ENCODE measurements around the gene SLC35F5. TPM values are rescaled to one million over a fixed set of nuclear protein-coding genes. Genes with fewer than 3 reads are reported as not detected.
"Not testable (repeated sequence)": the region's sequence is repeated elsewhere in the genome, so short reads cannot be mapped to it uniquely, and the experiment has no call there.

The SLC35F5 gene
- polyA plus RNA-seq, 2 donors, result 19.8 to 31.3 TPM

GRCh38 chr2:113716291-113716690, 40.2 kb downstream of the SLC35F5 start:
- H3K27ac ChIP-seq (ENCODE audit: low read depth in 2 of 2, low read length in 1 of 2), result no peak overlapping the region
- H3K9me3 ChIP-seq (ENCODE audit: control insufficient read depth in 2 of 2, insufficient read depth in 1 of 2, low read depth in 1 of 2, low read length in 1 of 2), result no peaks in the 10 kb centered on the region
- peaks cover 0 to 4% of the 10 kb centered on the region in 2 donors for H3K36me3 ChIP-seq (ENCODE audit: control insufficient read depth in 2 of 2, insufficient read depth in 2 of 2, low read length in 1 of 2)
- 80 to 84% methylated on average over 3 of the region's 3 CpGs for WGBS, 2 donors
- no peaks in the 10 kb centered on the region for H3K27me3 ChIP-seq (ENCODE audit: control insufficient read depth in 1 of 2, insufficient read depth in 2 of 2, low read length in 2 of 2)
- no peak overlapping the region for H3K4me3 ChIP-seq (ENCODE audit: low read depth in 1 of 2, low read length in 2 of 2)
- no peaks in the 10 kb centered on the region for H3K4me1 ChIP-seq (ENCODE audit: control insufficient read depth in 2 of 2, insufficient read depth in 2 of 2, low read length in 1 of 2)

GRCh38 chr2:113712941-113713340, 43.5 kb downstream of the SLC35F5 start:
- no peak overlapping the region for H3K4me3 ChIP-seq (ENCODE audit: low read depth in 1 of 2, low read length in 2 of 2)
- peaks cover 0 to 4% of the 10 kb centered on the region in 2 donors for H3K36me3 ChIP-seq (ENCODE audit: control insufficient read depth in 2 of 2, insufficient read depth in 2 of 2, low read length in 1 of 2)
- 97 to 98% methylated on average over 2 of the region's 2 CpGs for WGBS, 2 donors
- H3K9me3 ChIP-seq (ENCODE audit: control insufficient read depth in 2 of 2, insufficient read depth in 1 of 2, low read depth in 1 of 2, low read length in 1 of 2), result no peaks in the 10 kb centered on the region
- H3K27me3 ChIP-seq (ENCODE audit: control insufficient read depth in 1 of 2, insufficient read depth in 2 of 2, low read length in 2 of 2), result no peaks in the 10 kb centered on the region
- no peak overlapping the region for H3K27ac ChIP-seq (ENCODE audit: low read depth in 2 of 2, low read length in 1 of 2)
- no peaks in the 10 kb centered on the region for H3K4me1 ChIP-seq (ENCODE audit: control insufficient read depth in 2 of 2, insufficient read depth in 2 of 2, low read length in 1 of 2)

- H3K27me3 ChIP-seq (ENCODE audit: control insufficient read depth in 1 of 2, insufficient read depth in 2 of 2, low read length in 2 of 2), result no peaks in the 10 kb centered on the region
- no peaks in the 10 kb centered on the region for H3K9me3 ChIP-seq (ENCODE audit: control insufficient read depth in 2 of 2, insufficient read depth in 1 of 2, low read depth in 1 of 2, low read length in 1 of 2)
- no peak overlapping the region for H3K27ac ChIP-seq (ENCODE audit: low read depth in 2 of 2, low read length in 1 of 2)
- H3K36me3 ChIP-seq (ENCODE audit: control insufficient read depth in 2 of 2, insufficient read depth in 2 of 2, low read length in 1 of 2), result peaks cover 0 to 4% of the 10 kb centered on the region in 2 donors
- no peaks in the 10 kb centered on the region for H3K4me1 ChIP-seq (ENCODE audit: control insufficient read depth in 2 of 2, insufficient read depth in 2 of 2, low read length in 1 of 2)
- no peak overlapping the region for H3K4me3 ChIP-seq (ENCODE audit: low read depth in 1 of 2, low read length in 2 of 2)
- WGBS, 2 donors, result 64 to 68% methylated on average over 1 of the region's 1 CpG
Observed at GRCh38 chr2:113711851-113712250, 44.6 kb downstream of the SLC35F5 start.

- H3K36me3 ChIP-seq (ENCODE audit: control insufficient read depth in 2 of 2, insufficient read depth in 2 of 2, low read length in 1 of 2), result peaks cover 2 to 4% of the 10 kb centered on the region in 2 donors
- WGBS, 2 donors, result 76 to 84% methylated on average over 3 of the region's 3 CpGs
- H3K4me3 ChIP-seq (ENCODE audit: low read depth in 1 of 2, low read length in 2 of 2), result no peak overlapping the region
- no peaks in the 10 kb centered on the region for H3K9me3 ChIP-seq (ENCODE audit: control insufficient read depth in 2 of 2, insufficient read depth in 1 of 2, low read depth in 1 of 2, low read length in 1 of 2)
- H3K4me1 ChIP-seq (ENCODE audit: control insufficient read depth in 2 of 2, insufficient read depth in 2 of 2, low read length in 1 of 2), result no peaks in the 10 kb centered on the region
- no peaks in the 10 kb centered on the region for H3K27me3 ChIP-seq (ENCODE audit: control insufficient read depth in 1 of 2, insufficient read depth in 2 of 2, low read length in 2 of 2)
- H3K27ac ChIP-seq (ENCODE audit: low read depth in 2 of 2, low read length in 1 of 2), result no peak overlapping the region
Observed at GRCh38 chr2:113709022-113709421, 47.4 kb downstream of the SLC35F5 start.

GRCh38 chr2:113707106-113707505, 49.3 kb downstream of the SLC35F5 start:
- no peaks in the 10 kb centered on the region for H3K4me1 ChIP-seq (ENCODE audit: control insufficient read depth in 2 of 2, insufficient read depth in 2 of 2, low read length in 1 of 2)
- 72 to 95% methylated on average over 1 of the region's 1 CpG for WGBS, 2 donors
- H3K36me3 ChIP-seq (ENCODE audit: control insufficient read depth in 2 of 2, insufficient read depth in 2 of 2, low read length in 1 of 2), result peaks cover 0 to 2% of the 10 kb centered on the region in 2 donors
- no peak overlapping the region for H3K27ac ChIP-seq (ENCODE audit: low read depth in 2 of 2, low read length in 1 of 2)
- H3K27me3 ChIP-seq (ENCODE audit: control insufficient read depth in 1 of 2, insufficient read depth in 2 of 2, low read length in 2 of 2), result no peaks in the 10 kb centered on the region
- H3K9me3 ChIP-seq (ENCODE audit: control insufficient read depth in 2 of 2, insufficient read depth in 1 of 2, low read depth in 1 of 2, low read length in 1 of 2), result no peaks in the 10 kb centered on the region
- no peak overlapping the region for H3K4me3 ChIP-seq (ENCODE audit: low read depth in 1 of 2, low read length in 2 of 2)

- 63 to 75% methylated on average over 7 of the region's 7 CpGs for WGBS, 2 donors
- Histone ChIP-seq H3K4me3 (ENCODE audit: low read depth in 1 of 2, low read length in 2 of 2) (no peak overlapping the region), H3K4me1 (ENCODE audit: control insufficient read depth in 2 of 2, insufficient read depth in 2 of 2, low read length in 1 of 2) (no peaks in the 10 kb centered on the region), H3K36me3 (ENCODE audit: control insufficient read depth in 2 of 2, insufficient read depth in 2 of 2, low read length in 1 of 2) (peaks cover 0 to 2% of the 10 kb centered on the region in 2 donors), H3K9me3 (ENCODE audit: control insufficient read depth in 2 of 2, insufficient read depth in 1 of 2, low read depth in 1 of 2, low read length in 1 of 2) (no peaks in the 10 kb centered on the region), H3K27ac (ENCODE audit: low read depth in 2 of 2, low read length in 1 of 2) (no peak overlapping the region), H3K27me3 (ENCODE audit: control insufficient read depth in 1 of 2, insufficient read depth in 2 of 2, low read length in 2 of 2) (no peaks in the 10 kb centered on the region)
Observed at GRCh38 chr2:113705982-113706523, 50.4 kb downstream of the SLC35F5 start.

- not testable (repeated sequence) for H3K9me3 ChIP-seq (ENCODE audit: control insufficient read depth in 2 of 2, insufficient read depth in 1 of 2, low read depth in 1 of 2, low read length in 1 of 2); H3K27ac ChIP-seq (ENCODE audit: low read depth in 2 of 2, low read length in 1 of 2); H3K36me3 ChIP-seq (ENCODE audit: control insufficient read depth in 2 of 2, insufficient read depth in 2 of 2, low read length in 1 of 2); H3K4me3 ChIP-seq (ENCODE audit: low read depth in 1 of 2, low read length in 2 of 2); H3K27me3 ChIP-seq (ENCODE audit: control insufficient read depth in 1 of 2, insufficient read depth in 2 of 2, low read length in 2 of 2); H3K4me1 ChIP-seq (ENCODE audit: control insufficient read depth in 2 of 2, insufficient read depth in 2 of 2, low read length in 1 of 2)
- WGBS, 2 donors, result 96% methylated on average over 36 to 54 of the region's 54 CpGs
Observed at GRCh38 chr2:113704300-113704993, 52.0 kb downstream of the SLC35F5 start.

- H3K4me3 ChIP-seq (ENCODE audit: low read depth in 1 of 2, low read length in 2 of 2), result no peak overlapping the region
- no peaks in the 10 kb centered on the region for H3K27me3 ChIP-seq (ENCODE audit: control insufficient read depth in 1 of 2, insufficient read depth in 2 of 2, low read length in 2 of 2)
- H3K27ac ChIP-seq (ENCODE audit: low read depth in 2 of 2, low read length in 1 of 2), result no peak overlapping the region
- H3K4me1 ChIP-seq (ENCODE audit: control insufficient read depth in 2 of 2, insufficient read depth in 2 of 2, low read length in 1 of 2), result no peaks in the 10 kb centered on the region
- WGBS, 2 donors, result 92 to 93% methylated on average over 25 of the region's 25 CpGs
- H3K9me3 ChIP-seq (ENCODE audit: control insufficient read depth in 2 of 2, insufficient read depth in 1 of 2, low read depth in 1 of 2, low read length in 1 of 2), result no peaks in the 10 kb centered on the region
- peaks cover 0 to 2% of the 10 kb centered on the region in 2 donors for H3K36me3 ChIP-seq (ENCODE audit: control insufficient read depth in 2 of 2, insufficient read depth in 2 of 2, low read length in 1 of 2)
Observed at GRCh38 chr2:113703386-113704299, 52.8 kb downstream of the SLC35F5 start.

GRCh38 chr2:113700186-113700841, 56.1 kb downstream of the SLC35F5 start:
- no peaks in the 10 kb centered on the region for H3K9me3 ChIP-seq (ENCODE audit: control insufficient read depth in 2 of 2, insufficient read depth in 1 of 2, low read depth in 1 of 2, low read length in 1 of 2)
- H3K4me3 ChIP-seq (ENCODE audit: low read depth in 1 of 2, low read length in 2 of 2), result no peak overlapping the region
- WGBS, 2 donors, result 62 to 68% methylated on average over 17 of the region's 17 CpGs
- H3K4me1 ChIP-seq (ENCODE audit: control insufficient read depth in 2 of 2, insufficient read depth in 2 of 2, low read length in 1 of 2), result no peaks in the 10 kb centered on the region
- H3K27ac ChIP-seq (ENCODE audit: low read depth in 2 of 2, low read length in 1 of 2), result no peak overlapping the region
- H3K27me3 ChIP-seq (ENCODE audit: control insufficient read depth in 1 of 2, insufficient read depth in 2 of 2, low read length in 2 of 2), result no peaks in the 10 kb centered on the region
- H3K36me3 ChIP-seq (ENCODE audit: control insufficient read depth in 2 of 2, insufficient read depth in 2 of 2, low read length in 1 of 2), result peaks cover 0 to 2% of the 10 kb centered on the region in 2 donors
